Hematopoietic multipotent progenitor cell treated with erythropoietin and hydrocortisone succinate and interleukin-3 and kit ligand, for 8 days (in vitro differentiated cells): ENCODE results near the gene SCPEP1.
A peak's percentile ranks its signal among the peaks of the same experiment; 100 is the strongest.
"Not testable (repeated sequence)": the region's sequence is repeated elsewhere in the genome, so short reads cannot be mapped to it uniquely, and the experiment has no call there.

Experiments
- DNase-seq: peaks from one replicate; pipeline ENCODE4 v3.0.0-alpha.2; 2015

SCPEP1 gene, protein sequence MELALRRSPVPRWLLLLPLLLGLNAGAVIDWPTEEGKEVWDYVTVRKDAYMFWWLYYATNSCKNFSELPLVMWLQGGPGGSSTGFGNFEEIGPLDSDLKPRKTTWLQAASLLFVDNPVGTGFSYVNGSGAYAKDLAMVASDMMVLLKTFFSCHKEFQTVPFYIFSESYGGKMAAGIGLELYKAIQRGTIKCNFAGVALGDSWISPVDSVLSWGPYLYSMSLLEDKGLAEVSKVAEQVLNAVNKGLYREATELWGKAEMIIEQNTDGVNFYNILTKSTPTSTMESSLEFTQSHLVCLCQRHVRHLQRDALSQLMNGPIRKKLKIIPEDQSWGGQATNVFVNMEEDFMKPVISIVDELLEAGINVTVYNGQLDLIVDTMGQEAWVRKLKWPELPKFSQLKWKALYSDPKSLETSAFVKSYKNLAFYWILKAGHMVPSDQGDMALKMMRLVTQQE

DNA sequence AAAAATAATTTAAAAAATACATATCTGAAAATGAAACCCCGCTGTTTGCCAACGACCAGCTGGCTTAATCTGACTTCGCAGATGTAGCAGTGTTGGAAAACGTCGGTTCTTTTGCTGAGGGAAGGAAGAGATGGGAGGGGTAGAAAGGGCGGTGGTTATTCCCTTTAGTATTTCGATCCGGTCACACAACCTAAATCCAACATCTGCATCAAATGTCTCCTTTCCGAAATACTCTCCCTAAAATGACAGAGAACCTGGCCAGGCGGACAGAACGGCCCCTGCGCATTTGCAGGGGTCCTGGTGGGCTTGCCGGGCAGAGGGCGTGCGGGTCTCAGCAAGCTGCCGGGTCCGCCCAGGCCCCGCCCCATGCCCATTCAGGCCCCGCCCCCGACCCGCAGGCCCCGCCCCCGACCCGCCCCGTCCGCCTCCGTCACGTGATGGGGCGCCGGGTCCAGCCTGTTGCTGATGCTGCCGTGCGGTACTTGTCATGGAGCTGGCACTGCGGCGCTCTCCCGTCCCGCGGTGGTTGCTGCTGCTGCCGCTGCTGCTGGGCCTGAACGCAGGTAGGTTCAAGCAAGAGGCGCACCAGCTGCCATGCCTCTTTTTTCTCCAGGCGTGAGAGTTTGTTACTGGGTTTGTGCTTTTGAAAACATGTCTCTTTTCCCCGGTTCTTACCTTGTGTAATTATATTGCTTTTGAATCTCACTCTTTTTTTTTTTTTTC lies at the start of gene SCPEP1:
Gene SCPEP1 (plus strand): TSS at position 459 of the 723 bp plus-strand sequence. CDS start 29 bp downstream, at position 488.
- peak; percentile 91 for DNase-seq

DNA sequence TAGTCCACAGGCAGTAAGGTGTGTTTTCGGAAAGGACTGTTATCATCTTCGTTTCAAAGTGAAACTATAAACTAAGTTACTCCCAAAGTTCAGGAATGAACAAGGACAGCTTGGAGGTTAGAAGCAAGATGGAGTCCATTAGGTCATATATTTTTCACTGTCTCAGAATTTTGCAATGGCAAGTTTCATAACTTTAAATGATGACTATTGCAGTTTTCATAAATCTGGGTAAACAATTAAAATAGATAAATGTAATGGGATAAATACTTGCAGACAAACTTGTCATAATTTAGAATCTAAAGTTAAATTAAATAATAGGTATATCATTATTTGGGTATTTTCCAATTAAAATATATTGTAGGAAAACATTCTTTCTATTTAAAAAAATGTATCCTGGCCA lies 49.3 kb upstream of the SCPEP1 start:
- no peak for DNase-seq

DNA sequence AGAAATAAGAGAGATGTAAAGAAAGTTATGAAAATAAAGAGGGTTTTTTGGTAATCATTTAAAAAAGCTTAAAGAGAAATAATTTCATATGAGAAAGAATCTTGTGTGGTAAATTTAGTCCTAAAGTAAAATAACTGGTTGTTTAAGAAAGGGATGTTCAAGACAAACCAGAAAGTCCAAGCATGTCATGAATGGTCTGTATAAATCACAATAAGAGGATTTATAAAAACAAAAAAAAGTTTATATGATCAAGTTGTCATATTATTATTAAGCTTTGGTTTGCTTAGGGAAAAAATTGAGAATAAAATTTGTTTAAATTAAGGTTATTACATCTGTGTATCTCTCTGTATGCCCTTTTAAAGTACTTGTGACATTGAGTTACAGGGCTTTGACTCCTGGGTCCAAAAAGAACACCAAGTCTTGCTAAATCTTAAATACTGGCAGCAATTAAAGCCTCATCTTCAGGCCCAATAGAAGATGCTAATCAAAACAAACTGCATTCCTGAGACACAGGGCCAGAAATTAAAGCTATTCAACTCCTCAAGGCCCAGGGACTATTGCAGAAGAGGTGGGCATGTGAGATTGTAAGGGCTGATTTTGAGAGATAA lies 48.5 kb upstream of the SCPEP1 start:
- peak; percentile 13 for DNase-seq

DNA sequence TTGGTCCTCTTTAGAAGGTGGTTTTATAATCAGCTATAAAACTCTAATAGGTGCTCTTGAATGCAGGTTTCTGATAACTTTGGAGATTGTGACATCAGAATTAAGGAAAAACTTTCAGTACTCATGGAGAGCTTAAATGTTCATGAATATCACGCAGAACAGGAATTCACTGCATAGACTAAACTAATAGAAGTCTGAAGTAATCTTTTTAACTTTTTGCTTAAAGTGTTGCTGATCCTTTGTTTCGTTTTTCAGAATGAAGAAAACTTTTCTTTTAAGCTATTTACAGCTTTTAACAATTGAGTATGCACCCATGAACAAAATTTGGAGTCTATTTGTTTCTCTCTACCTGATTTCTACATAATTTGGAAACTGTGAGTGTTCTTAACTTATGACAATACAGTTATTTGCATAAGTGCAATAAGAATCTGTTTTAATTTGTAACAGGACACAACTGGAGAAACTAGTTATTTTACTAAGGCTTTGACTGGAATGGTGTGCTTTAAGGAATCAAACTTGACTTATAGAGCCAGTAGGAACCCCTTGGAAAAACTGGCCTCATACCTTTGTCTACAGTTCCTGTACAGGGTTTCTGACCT lies 47.1 kb upstream of the SCPEP1 start:
- no peak for DNase-seq

DNA sequence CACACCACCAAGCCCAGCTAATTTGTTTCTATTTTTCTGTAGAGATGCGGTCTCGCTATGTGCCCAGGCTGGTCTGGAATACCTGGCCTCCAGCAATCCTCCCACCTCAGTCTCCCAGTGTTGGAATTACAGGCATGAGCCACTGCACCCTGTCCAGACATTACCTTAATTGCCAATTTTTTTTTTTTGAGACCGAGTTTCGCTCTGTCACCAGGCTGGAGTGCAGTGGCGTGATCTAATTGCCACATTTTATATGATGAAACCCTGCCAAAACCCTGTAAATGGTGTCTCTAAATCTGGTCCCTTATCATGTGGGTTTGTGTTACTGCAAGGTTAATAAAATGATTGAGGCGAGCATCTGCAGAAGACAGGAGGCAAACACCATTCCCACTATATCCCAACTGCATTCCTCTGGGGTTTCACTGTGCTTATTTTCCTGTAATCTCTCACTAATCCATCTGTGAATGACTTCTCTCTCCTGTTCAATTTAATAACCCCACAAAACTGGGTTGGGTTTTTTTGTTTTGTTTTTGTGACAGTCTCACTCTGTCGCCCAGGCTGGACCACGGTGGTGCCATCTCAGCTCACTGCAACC lies 44.7 kb upstream of the SCPEP1 start:
- no peak for DNase-seq

DNA sequence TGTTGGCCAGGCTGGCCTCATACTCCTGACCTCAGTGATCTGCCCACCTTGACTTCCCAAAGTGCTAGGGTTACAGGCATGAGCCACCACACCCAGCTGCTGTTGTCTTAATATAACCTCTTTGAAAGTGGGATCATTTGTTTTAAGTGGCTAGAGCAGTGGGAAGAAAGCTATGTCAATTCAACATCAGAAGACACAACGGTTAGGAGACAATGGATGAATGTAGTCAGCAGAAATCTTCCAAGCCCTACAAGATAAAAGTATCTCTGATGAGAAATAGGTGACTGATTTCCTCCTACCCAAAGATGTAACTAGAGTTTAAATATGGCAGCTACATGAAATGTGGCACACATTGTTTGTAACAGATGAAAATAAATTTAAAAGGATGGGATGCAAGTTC lies 44.1 kb upstream of the SCPEP1 start:
- no peak for DNase-seq

DNA sequence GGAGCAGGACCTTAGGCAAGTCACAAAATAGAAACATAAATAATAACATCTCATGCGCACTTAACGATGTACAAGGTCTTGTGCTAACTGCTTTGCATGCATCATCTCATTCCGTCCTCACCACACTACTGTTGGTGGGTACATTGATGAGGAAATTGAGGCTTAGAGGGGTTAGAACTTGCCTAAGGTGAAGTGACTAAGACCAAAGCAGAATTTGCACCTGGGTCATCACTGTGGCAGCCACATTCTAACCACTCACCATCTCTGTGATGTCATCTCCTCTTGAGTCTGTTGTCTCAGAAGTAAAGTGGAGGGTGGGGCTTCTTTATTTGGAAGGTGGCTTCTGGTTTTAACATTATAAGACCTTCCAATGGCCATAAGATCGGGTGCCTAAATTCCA lies 43.7 kb upstream of the SCPEP1 start:
- DNase-seq, result no peak

GRCh38 chr17:56935461-56935860 lies 42.5 kb upstream of the SCPEP1 start:
- DNase-seq, result no peak

GRCh38 chr17:56936697-56937322 lies 41.1 kb upstream of the SCPEP1 start:
- no peak for DNase-seq

DNA sequence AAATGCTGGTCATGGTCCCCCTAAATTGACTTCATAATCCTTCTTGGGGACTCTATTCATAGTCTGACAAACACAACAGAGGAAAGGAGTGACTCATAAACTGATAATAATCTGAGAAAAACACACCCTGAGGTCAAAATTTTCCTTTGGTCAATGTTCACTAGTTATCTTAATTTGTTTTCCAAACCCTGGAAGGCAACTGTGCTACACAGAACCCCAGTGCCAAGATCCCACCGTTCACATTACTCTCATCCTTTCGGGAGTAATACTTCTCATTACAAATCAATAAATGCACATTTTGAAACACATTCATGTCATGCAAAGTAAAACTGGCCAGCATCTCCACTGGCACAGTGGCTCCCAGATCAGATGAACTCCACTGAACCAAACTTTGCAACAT lies 40.2 kb upstream of the SCPEP1 start:
- DNase-seq, result peak; percentile 37

GRCh38 chr17:56938206-56938605 lies 39.7 kb upstream of the SCPEP1 start:
- not testable (repeated sequence) for DNase-seq

DNA sequence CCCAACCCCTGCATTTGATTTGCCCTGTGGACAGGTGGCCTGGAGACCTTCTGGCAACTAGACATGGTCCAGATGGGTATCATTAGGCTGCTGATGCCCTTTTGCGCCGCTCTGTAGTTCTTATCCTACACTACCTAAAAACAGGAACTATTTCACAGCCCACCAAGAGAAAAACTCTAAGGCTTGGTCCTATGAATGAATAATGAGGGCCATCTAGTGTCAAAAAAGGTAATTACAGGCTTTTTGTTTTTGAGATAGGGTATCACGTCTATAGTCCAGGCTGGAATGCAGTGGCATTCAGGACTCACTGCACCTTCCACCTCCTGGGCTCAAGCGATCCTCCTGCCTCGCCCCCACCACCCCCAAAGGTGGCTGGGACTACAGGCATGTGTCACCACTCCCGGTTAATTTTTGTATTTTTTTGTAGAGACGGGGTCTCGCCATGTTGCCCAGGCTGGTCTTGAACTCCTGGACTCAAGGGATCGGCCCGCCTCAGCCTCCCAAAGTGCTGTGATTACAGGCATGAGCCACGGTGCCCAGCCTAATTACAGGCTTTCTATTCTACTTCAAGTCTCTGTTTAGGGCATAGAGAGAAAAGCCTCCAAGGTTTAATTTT lies 38.0 kb upstream of the SCPEP1 start:
- DNase-seq, result peak; percentile 82

DNA sequence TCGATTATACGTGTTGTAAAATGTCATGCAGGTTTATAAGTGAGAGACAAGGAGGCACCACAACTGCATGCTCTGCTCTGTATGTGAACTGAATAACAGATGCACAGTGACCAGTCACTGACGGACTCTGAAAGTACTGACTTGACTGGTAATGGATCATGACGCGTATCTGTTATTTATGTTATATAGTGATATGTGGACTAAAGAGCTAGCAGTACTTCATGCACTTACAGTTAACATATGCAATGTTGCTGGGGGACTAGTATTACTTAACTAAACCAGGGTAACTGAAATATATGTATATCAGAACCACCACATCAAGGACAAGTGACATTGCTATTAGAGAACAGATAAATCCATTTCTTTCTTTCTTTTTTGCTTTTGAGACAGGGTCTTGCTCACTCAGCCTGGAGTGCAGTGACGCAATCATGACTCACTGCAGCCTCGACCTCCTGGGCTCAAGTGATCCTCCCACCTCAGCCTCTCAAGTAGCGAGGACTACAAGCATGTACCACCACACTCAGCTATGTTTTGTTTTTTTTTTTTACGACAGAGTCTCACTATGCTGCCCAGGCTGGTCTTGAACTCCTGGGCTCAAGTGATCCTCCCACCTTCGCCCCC lies 34.3 kb upstream of the SCPEP1 start:
- DNase-seq, result no peak

DNA sequence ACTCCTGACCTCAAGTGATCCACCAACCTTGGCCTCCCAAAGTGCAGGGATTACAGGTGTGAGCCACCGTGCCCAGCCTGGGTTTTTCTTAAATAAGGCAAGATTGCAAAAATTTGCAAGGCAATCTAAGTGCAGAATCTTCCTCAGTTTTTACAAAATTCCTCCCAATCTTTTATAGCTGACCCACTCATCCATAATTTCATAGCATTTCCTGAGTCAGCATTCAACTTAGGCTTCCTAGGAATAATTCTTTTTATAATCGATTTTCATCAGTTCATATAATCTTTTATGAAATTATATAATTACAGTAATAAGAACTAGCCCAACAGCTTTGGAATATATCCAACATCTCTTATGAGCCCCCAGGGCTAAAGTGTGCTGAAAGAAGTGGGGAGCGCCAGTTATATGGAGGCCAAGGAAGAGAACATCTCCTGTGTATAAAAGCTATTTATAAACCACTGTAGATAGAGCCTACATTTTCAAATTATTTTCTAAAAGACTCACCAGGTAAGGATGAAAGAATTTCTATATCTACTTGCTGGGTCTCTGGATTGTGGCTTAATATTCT lies 31.9 kb upstream of the SCPEP1 start:
- DNase-seq, result no peak

DNA sequence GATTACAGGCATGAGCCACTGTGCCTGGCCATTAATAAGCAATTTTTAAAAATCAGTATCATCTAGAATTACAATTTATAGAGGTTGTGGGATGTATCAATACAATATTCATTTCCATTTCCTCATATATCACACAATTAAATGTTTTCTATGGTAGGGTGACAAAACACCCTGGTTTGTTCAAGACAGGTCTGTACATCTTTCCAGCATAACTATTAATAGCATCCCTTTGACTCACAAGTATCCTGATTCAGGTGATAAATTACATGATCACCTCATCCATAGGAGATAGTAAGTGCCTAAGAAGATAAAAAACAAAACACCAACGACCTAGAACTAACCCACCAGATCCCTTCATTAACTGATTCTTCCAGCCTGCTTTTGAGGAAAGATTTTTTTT lies 30.2 kb upstream of the SCPEP1 start:
- DNase-seq, result no peak

GRCh38 chr17:56948491-56948890 lies 29.4 kb upstream of the SCPEP1 start:
- no peak for DNase-seq

- no peak for DNase-seq
Observed at GRCh38 chr17:56949595-56949994, 28.3 kb upstream of the SCPEP1 start.

DNA sequence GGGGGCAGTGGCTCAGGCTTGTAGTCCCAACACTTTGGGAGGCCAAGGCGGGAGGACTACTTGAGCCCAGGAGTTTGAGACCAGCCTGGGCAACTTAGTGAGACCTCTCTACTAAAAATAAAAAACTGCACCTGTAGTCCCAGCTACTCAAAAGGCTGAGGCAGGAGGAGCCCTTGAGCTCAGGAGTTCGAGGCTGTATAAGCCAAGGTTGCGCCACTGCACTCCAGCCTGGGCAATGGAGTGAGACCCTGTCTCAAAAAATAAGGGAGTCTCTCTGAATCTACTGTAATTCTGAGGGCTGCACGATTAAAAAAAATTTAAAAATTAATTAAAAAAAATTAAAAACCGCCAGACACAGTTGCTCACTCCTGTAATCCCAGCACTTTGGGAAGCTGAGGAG lies 20.9 kb upstream of the SCPEP1 start:
- no peak for DNase-seq

DNA sequence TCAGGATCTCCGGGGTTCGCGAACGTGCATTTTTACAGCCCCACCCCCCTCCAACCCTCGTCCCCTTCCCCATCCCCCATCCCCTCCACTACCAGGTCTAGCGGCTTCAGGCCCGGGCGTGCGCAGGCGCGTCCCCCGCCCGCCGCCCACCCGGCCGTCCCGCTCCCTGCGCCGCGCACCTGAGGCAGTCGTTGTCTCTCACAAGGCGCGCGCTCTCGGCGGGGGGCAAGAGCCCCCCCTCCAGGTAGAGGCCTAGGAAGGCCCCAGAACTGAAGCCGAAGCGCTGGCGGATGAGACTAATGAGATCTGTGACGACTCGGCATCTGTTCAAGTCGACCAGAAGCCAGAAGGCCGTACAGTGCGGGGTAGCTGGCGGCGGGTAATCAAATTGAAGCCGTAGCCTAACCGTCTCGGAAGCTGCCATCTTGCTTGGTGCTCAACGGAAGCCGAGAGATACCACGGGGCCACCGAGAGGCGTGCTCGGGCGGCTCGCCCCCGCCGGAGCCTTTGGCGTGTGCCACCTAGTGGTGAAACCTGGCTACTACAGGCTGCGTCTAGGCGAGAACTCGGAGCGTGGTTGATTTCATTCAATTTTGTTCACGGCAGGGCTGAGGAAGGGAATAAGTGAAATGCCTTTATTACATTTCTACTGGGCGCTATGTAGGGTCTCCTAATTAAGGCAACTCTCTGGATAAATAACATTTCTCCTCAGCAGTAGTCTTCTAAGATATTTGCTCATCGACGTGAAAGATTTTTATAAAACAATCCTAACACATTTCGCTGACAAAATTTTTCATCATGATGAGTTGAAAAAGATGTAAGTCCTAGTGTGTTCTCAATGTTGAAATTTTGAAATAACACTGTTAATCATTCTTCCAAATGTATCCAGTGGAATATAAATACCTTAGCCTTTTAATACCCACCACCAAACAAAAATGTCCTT lies 17.1 kb upstream of the SCPEP1 start, which contains the start of gene COIL:
Gene COIL (minus strand): TSS at position 455 of the 943 bp plus-strand sequence. CDS start 31 bp downstream, at position 424.
- peak; percentile 90 for DNase-seq

DNA sequence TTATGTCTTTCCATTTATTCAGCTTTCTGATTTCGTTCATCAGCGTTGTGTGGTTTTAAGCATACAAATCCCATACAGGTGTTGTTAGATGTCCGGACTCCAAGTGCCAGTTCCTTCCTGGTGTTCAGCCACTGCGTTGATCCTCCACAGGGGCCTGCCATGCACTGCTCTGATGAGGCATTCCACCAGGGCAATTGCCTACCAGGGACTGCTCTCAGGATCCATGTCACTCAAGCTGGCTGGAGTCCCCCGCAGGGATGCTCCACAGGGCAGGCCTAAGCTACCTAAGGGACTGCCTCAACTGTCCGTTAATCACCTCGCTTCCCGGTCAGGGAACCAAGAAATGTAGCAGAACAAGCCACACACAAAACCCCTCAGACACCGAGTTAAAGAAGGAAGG lies 12.7 kb upstream of the SCPEP1 start:
- not testable (repeated sequence) for DNase-seq
